DMS153 (cell line): ENCODE measurements around the gene HCFC1R1.
"Not testable (repeated sequence)": the region's sequence is repeated elsewhere in the genome, so short reads cannot be mapped to it uniquely, and the experiment has no call there.

Experiments used
- DNase-seq: peaks from one replicate; lab custom pipeline; 2025; lab: John Stamatoyannopoulos, UW

The HCFC1R1 gene

DNA sequence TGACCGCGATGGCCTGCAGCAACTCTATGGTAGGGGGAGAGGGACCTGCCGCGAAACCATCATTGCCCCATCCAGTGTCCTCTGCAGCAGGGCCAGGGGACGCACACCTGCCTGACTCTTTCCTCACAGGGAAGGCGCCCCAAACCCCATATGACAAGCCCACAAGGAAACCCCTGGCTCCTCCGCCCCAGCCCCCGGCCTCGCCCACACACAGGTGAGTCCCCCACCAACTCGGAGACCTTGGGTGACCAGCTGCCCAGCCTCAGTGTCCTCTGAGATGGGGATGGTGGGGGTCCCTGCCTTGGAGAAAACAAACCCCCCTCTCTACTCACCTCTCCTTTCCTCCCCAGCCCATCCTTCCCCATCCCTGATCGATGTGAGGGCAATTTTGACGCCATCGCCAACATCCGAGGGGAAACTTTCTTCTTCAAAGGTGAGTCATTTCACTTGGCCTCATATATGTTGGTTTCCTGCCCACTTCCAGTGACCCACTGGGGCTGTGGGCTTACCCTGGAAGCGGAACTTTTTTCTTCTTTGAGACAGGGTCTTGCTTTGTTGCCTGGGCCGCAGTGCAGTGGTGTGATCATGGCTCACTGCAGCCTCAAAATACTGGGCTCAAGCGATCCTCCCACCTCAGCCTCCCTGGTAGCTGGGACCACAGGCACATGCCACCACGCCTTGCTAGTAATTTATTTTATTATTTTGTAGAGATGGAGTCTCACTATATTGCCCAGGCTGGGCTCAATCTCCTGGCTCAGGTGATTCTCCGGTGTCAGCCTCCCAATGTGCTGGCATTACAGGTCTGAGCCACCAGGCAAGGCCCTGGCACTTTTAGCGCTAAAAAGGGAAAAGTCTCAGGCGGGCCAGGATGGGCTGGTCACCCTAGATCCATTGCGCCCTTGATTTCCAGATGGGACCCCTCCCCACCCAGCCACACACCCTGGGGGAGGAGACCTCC lies 33.7 kb upstream of the HCFC1R1 start:
- DNase-seq, result no peak

DNA sequence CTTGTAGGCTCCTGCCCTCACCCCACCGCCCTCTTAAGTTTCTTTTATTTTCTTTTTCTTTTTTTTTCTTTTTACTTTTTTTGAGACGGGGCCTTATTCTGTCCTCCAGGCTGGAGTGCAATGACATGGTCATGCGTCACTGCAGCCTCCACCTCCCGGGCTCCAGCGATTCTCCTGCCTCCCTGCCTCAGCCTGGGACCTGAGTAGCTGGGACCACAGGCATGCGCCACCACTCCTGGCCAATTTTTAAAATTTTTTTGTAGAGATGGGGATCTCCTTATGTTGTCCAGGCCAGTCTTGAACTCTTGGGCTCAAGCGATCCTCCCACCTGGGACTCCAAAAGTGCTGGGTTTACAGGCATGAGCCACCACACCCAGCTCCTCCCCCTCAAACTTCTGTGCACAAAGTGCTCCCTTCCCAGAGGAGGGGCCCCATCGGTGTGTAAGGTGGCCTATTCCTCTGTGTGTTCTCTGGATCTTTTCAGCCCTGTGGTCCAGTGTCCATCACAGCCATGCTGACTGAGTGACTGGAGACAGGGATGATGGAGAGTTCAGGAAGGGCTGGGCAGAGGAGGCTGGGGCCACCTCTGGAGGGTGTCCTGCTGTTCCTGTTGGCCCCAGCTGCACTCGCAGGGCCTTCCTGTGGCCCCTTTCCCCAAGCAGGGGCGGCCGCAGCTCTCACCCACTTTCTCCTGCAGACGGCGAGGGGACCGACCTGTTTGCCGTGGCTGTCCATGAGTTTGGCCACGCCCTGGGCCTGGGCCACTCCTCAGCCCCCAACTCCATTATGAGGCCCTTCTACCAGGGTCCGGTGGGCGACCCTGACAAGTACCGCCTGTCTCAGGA lies 32.8 kb upstream of the HCFC1R1 start:
- DNase-seq, result no peak

DNA sequence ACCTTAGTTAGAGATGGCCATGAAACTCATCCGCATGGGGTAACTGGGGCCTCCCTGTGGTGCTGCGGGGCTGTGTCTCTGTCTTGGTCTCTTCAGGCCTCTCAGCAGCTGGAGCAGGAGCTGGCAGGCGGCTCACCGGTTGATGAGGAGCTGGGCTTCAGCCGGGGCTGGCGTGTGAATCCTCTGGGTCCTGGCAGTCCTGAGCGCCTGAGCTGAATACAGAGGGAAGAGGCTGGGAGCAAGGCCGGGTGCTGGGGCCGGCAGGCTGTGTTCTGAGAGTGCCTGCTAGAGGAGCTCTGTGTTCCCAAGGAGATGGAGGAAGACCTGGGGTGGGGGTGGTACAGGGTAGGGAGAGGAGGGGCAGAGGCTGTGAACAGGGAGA lies 32.0 kb upstream of the HCFC1R1 start:
- DNase-seq, result not testable (repeated sequence)

DNA sequence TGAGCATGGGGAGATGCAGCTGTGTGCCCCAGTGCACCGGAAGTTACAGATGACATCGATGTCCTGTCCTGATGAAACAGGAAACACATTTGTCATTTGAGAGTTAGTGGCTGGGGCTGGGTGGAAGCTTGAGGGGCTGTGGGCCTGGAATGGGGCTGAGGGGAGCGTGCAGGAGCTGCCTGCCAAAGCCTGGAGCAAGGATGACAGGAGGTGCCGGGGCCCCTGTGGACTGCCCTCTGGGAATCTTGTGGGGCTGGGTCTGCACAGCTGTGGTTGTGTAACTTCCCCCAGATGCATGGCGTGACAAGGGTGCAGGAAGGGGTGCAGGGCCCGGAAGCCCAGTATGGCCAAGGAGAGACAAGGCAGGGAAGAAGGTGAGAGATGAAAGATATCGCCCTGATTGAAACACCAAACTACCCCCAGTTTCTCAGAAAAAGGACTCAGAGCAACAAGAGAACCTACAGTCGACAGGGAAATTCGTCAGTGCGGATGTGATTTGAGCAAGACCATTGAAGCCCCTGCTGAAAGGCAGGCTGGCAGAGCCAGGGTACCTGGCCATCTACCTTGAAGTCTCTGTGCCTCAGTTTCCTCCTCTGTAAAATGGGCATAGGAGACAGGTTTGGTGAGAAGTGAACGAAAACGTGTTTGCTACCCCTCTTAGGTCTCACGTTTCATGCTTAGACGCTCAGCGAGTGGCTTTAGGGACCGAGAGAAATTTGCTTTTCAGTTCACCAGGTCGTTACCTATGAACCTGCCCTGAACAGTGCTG lies 31.4 kb upstream of the HCFC1R1 start:
- no peak for DNase-seq

DNA sequence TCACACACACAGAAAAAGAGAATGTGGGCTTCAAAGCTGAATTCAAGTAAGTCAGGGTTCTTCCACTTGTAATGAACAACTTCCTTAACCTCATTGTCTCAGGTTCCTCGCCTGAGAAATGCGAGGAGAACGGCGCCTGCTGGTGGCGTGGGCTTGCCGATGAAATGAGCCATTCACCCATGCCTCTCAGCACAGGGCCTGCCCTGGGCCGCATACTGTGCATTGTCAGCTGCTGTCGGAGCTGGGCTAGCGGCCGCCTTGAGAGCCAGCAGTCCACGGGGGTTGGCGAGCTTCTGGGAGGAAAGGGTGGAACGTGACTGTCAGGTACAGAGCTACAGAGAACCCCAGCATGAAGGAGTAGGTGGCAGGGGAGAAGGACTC lies 29.6 kb upstream of the HCFC1R1 start:
- not testable (repeated sequence) for DNase-seq

DNA sequence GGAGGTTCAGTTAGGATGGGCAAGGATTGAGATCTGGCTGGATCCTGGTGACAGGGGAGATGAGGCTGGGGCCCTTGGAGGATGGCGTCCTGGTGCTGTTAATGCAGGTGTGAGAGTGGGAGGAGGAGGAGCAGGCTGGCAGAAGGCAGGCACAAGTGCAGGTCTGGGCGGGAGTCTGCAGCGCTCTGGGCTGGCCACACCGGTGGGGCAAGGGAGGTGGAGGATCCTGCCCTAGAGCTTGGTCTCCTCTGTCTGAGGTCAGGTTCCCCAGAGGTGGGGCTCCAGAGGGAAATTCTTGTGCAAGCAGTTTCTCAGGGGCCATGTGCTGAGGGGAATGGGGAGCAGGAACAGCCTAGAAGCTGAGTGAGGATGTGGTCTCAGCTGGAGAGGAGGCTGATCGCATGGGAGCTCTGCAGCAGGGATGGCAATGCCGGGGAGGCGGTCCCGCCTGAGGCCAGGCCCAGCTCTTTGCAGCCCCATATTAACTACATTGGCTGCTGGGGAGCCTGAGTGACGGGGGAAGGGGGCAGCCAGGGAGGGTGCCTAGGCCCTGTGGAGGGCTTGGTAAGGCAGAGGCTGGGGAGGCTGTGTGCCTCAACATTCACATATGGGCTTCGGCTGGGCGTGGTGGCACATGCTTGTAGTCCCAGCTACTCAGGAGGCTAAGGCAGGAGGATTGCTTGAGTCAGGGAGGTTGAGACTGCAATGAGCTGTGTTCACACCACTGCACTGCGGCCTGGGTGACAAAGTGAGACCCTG lies 29.0 kb upstream of the HCFC1R1 start:
- not testable (repeated sequence) for DNase-seq

DNA sequence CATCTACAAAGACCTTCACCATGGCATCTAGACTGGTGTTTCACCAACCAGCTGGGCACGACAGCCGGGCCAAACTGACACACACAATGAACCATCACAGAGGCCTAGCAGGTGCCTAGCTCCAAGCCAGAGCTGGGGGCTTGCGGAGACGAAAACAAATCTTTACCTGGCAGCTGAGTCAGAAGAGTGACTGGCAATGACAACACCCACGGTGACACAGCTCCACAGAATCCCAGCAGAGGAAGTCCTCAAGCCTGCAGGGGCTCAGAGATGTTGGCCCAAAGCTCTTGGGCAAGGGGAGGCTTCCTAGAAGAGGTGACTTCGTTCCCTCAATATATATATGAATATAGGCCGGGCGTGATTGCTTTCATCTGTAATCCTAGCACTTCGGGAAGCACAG lies 27.8 kb upstream of the HCFC1R1 start:
- no peak for DNase-seq

DNA sequence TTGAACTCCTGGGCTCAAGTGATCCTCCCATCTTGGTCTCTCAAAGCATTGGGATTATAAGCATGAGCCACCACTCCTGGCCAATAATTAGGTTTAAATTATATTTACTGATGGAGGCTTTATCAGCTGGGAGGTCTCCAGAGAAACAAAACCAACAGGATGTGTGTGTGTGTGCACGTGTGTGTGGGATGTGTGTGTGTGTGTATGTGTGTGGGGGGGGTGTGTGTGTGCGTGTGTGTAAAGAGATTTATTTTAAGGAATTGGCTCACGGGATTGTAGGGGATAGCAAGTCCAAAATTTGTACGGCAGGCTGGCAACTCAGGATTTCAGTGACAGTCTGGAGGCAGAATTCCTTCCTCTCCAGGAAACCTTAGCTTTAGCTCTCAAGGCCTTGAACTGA lies 27.3 kb upstream of the HCFC1R1 start:
- DNase-seq, result no peak

DNA sequence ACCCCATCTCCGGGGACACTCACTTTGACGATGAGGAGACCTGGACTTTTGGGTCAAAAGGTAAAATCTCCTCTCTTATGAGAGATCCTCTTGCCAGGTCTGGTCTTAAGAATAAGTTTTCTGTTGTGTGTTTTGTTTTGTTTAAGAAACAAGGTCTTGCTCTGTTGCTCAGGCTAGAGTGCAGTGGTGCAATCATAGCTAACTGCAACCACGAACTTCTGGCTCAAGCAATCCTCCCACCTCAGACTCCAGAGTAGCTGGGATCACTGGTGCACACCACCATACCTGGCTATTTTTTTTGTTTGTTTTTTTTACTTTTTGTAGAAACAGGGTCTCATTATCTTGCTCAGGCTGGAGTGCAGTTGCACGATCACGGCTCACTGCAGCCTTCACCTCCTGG lies 26.7 kb upstream of the HCFC1R1 start:
- no peak for DNase-seq

DNA sequence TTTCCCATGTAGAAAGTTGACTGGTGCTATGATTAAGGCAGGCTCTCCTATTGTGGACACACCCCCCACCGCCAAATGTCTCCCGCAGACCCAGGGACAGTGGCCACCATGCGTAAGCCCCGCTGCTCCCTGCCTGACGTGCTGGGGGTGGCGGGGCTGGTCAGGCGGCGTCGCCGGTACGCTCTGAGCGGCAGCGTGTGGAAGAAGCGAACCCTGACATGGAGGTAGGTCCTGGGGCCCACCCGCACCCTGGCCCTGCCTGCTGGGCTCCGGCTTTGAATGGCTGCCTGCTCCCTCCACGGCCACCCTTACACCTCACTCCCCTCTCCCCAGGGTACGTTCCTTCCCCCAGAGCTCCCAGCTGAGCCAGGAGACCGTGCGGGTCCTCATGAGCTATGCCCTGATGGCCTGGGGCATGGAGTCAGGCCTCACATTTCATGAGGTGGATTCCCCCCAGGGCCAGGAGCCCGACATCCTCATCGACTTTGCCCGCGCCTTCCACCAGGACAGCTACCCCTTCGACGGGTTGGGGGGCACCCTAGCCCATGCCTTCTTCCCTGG lies 26.3 kb upstream of the HCFC1R1 start:
- no peak for DNase-seq

DNA sequence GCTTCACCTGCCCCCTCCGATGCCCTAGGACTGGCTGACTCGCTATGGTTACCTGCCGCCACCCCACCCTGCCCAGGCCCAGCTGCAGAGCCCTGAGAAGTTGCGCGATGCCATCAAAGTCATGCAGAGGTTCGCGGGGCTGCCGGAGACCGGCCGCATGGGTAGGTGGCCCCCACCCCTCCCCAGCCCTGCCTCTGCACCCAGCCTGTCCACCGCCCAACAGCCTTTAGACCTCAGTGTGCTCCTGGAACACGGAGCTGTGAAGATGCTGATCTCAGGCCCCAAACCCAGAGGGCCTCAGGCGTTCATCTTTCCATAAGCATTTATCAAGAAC lies 23.6 kb upstream of the HCFC1R1 start:
- no peak for DNase-seq

DNA sequence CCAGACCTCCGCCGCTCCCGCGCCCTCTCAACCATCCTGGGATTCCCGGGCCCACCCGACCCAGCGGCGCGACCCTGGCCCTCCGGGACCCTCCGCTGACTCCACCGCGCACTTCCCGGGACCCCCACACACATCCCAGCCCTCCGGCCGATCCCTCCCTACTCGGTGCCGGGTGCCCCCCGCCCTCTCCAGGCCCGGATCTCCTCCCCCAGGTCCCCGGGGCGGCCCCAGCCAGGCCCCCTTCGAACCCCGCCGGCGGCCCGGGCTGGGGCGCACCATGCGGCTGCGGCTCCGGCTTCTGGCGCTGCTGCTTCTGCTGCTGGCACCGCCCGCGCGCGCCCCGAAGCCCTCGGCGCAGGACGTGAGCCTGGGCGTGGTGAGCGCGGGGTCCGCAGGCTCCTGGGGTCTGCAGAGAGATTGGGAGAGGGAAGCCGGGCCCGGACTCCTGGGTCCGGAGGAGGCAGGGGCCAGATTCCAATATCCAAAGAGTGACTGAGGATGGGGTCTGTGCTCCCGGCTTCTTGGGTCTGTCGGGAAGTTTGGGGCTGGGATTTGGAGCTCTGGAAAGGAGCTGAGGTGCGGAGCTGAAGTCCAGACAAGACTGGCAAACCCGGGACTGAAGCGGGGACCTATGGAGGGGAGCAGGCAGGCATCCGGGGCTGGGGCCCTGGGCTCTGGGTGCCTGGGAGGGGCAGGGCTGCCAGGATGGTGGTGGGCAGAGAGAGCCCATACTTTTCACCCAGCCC lies 23.1 kb upstream of the HCFC1R1 start:
- no peak for DNase-seq

DNA sequence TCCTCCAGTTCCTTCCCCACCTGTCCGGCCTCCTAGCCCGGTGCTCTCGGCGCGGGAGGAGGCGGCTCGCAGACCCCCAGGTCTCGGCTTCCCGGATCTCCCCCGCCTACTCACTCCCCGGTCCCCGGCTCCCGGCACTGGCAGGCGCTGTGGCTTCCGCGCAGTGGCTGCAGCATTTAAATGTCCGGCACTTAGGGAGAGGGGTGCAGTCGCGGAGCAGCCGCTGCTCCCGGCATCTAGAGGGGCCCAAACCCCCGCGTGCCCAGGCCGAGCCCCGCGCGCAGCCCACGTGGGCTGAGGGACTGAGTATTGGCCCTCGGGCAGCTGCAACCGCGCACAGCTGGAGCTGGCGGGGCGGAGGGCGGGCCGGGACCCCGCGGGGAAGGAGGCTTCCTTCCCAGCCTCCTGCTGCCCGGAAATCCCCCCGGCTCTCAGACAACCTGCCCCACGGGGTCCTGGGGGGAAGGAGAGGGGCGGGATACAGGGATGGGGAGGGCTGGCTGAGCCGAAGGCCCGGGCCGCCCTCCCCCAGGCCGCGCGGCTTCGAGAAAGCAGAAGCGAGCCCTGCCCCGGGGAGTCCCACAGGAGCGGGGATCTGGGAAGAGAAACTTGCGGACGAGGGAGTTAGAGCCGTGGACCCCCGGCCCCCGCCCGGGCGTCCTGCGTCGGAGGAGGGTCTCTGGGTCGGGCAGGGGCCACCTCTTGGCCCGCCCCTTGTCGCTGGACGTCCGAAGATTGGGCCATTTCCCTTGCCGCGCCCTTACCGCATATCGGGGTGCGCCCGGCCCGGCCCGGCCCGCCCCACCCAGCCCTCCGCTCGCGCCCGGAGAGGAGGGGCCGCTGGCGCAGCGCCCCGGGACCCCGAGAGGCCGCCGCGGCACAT lies 22.3 kb upstream of the HCFC1R1 start, which contains the start of gene MMP25:
TSS of gene MMP25 (plus strand) at position 804 of the 883 bp plus-strand sequence. CDS start 357 bp downstream, outside the sequence.
- DNase-seq, result no peak

DNA sequence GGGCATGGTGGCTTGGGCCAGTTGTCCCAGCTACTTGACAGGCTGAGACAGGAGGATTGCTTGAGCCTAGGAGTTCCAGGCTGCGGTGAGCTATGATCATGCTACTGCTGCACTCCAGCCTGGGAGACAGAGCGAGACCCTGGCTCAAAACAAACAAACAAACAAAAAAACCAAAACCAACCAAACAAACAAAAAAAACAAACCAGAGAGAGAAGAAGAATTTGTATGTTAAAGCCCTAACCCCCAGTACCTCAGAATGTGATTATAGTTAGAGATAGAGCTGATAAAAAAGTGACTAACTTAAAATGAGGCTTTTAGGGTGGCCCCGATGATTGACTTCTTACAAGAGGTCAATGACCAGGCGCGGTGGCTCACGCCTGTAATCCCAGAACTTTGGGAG lies 21.0 kb upstream of the HCFC1R1 start:
- no peak for DNase-seq

DNA sequence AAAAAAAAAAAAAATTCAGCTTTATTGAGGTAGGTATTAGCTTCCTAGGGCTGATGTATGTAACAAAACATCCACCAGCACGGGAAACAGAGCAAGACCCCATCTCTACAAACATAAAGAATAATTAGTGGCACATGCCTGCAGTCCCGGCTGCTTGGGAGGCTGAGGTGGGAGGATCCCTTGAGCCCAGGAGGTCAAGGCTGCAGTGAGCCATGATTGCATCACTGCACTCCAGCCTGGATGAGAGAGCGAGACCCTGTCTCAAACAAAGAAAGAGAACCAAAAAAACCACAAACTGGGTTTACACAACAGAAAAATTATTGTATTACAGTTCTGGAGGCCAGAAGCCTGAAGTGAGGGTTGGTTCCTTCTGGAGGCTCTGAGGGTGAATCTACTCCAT lies 18.6 kb upstream of the HCFC1R1 start:
- DNase-seq, result no peak

DNA sequence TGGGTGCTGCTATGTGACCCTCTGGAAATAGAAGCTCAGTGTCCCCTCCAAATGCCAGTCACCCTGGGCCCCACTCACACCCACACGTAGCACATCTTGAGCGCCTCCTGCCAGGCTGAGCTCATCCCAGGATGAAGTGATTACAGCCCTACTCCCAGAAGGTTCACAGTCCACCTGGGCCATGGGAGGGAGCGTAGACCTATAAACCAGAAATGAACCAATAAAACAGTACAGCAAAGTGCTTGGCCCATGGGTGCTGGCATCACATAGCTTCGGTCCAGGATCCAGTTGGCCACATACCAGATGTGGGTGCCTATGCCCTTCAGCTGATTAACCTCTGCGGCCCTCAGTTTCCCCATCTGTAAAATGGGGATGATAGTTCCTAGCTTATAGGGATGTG lies 15.2 kb upstream of the HCFC1R1 start:
- DNase-seq, result no peak

DNA sequence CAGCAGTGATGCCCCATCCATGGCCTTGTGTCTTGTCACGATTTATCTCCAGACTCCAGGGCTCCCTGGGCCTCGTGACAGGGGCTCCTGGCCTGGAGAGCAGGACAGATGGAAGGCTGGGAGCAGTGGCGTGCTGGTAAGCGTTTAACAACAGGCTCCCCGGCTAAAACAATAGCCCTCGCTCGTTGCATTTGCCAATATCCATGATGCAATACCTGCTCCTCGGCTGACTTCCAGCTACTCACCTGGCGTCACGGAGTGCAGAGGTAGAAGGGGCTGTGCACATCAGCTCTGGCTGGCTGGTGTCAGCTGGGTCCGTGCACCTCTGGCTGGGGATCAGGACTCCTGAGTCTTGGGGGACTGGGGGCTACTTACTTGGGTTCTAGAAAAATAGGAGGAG lies 14.5 kb upstream of the HCFC1R1 start:
- peak; percentile 76 for DNase-seq

DNA sequence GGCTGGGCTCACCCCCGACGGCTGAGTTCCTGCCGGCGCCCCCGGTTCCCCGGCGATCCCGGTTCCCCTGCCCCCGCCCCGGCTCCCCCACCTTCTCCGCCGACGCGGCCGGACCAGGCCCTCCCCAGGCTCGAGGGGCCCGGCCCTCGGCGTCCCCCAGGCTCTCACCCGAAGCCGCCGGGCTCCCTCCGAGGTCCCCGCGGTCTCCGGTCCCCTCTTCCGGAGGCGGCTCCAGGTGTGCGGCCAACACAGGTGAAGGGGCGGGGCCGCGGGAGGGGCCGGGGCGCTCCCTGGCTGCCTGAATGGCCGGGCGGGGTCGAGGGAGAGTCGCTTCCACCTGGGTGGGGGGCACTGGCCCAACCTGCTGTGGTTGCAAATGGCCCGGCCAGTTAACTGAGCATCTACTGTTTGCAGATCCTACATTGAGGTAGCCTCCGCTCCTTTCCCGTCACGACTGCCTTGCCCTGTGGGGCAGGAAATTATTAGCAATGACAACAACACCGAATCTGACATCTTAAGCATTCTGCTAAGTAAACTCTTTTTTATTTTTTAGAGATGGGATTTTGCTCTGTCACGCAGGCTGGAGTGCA lies 13.1 kb upstream of the HCFC1R1 start, which contains the start of gene BICDL2:
TSS of gene BICDL2 (minus strand) at position 219 of the 590 bp plus-strand sequence. CDS start 1,448 bp downstream, outside the sequence.
- DNase-seq, result no peak
